B cell (primary cell): ENCODE results near the gene KCNN1. TPM values are rescaled to one million over a fixed set of nuclear protein-coding genes. Genes with fewer than 3 reads are reported as not detected.

Source experiments
- ATAC-seq: fragments of 200-7000 bp; cut with Tn5 transposase; one replicate; pipeline ENCODE4 v1.10.0; 2021; ENCODE audit warnings: low read depth, mild to moderate bottlenecking, moderate number of reproducible peaks, moderate library complexity
- CTCF ChIA-PET: fragments of 350-600 bp; sonication (Branson Sonifier 250); formaldehyde crosslinking; loops from one replicate; lab custom pipeline; 2021; ENCODE audit warnings: antibody characterized with exemption, inconsistent platforms; lab: Charles Lee
- POLR2A ChIA-PET: fragments of 350-600 bp; sonication (Branson Sonifier 250); formaldehyde crosslinking; loops from one replicate; lab custom pipeline; 2021; ENCODE audit warnings: antibody characterized with exemption; lab: Charles Lee
- DNase-seq: peaks from one replicate; pipeline ENCODE4 v3.0.0; 2013
- H2AFZ ChIP-seq: 2 replicates; pipeline ENCODE4 v1.6.1; 2012; ENCODE audit warnings: mild to moderate bottlenecking, low read depth, low read length; ENCODE audit not compliant: insufficient read depth, poor library complexity, severe bottlenecking
- H3K27ac ChIP-seq, 2 donors: 1 replicate in 1 of 2; 2 replicates in 1 of 2; pipeline ENCODE4 v1.5.1; 2012 to 2013; ENCODE audit warnings: low read length in 2 of 2, mild to moderate bottlenecking in 2 of 2, moderate library complexity in 1 of 2
- H3K27me3 ChIP-seq, 4 experiments: fragments of 200-600 bp in 1 of 4; sonication (generic) in 1 of 4; replicated peaks in 1 of 4; 1 replicate in 2 of 4; 2 replicates in 2 of 4; pipeline versions ENCODE4 v1.6.1 to v1.7.0; 2013 to 2016; ENCODE audit warnings: low read length in 3 of 4, mild to moderate bottlenecking in 2 of 4, mixed read lengths in 1 of 4, moderate library complexity in 1 of 4; ENCODE audit not compliant: insufficient read depth in 4 of 4, control insufficient read depth in 3 of 4; ENCODE audit errors: control extremely low read depth in 1 of 4
- H3K36me3 ChIP-seq, 2 experiments: replicated peaks in 1 of 2; 1 replicate in 1 of 2; 2 replicates in 1 of 2; pipeline versions ENCODE4 v1.6.1 to v1.7.1; 2013; ENCODE audit warnings: low read length in 1 of 2; ENCODE audit not compliant: insufficient read depth in 2 of 2, control insufficient read depth in 1 of 2; ENCODE audit errors: control extremely low read depth in 1 of 2, extremely low read depth in 1 of 2
- H3K4me1 ChIP-seq, 2 donors: fragments of 200-600 bp in 1 of 2; sonication (generic) in 1 of 2; 1 replicate in 1 of 2; 2 replicates in 1 of 2; pipeline versions ENCODE4 v1.5.1 to v1.6.1; 2013 to 2017; ENCODE audit warnings: low read length in 2 of 2; ENCODE audit not compliant: control insufficient read depth in 2 of 2, insufficient read depth in 2 of 2
- H3K4me2 ChIP-seq: replicated peaks from 2 replicates; pipeline ENCODE3; 2012; ENCODE audit warnings: mild to moderate bottlenecking, low read depth, low read length; ENCODE audit not compliant: poor library complexity, severe bottlenecking
- H3K4me3 ChIP-seq, 5 experiments: fragments of 200-600 bp in 1 of 5; sonication (generic) in 1 of 5; 1 replicate in 3 of 5; 2 replicates in 2 of 5; pipeline versions ENCODE4 v1.5.1 to v1.7.0; 2011 to 2016; ENCODE audit warnings: low read length in 4 of 5, mild to moderate bottlenecking in 4 of 5, low read depth in 2 of 5, control low read depth in 1 of 5, moderate library complexity in 1 of 5; ENCODE audit not compliant: insufficient read depth in 1 of 5; ENCODE audit errors: control extremely low read depth in 1 of 5, extremely low read depth in 1 of 5
- H3K79me2 ChIP-seq: fragments of 200-600 bp; sonication (generic); one replicate; pipeline ENCODE4 v1.6.0; 2016; ENCODE audit warnings: low read length; ENCODE audit not compliant: control insufficient read depth, insufficient read depth
- H3K9ac ChIP-seq: fragments of 200-600 bp; sonication (generic); 2 replicates; pipeline ENCODE4 v1.6.1; 2017; ENCODE audit warnings: mild to moderate bottlenecking, low read length, moderate library complexity
- H3K9me3 ChIP-seq, 3 donors: one replicate each; pipeline versions ENCODE4 v1.6.1 to v1.7.1; 2013; ENCODE audit warnings: low read length in 2 of 3; ENCODE audit not compliant: control insufficient read depth in 2 of 3, insufficient read depth in 1 of 3; ENCODE audit errors: control extremely low read depth in 1 of 3
- H4K20me1 ChIP-seq: 2 replicates; pipeline ENCODE4 v1.6.0; 2012; ENCODE audit warnings: mild to moderate bottlenecking, low read length; ENCODE audit not compliant: insufficient read depth, control insufficient read depth, poor library complexity, severe bottlenecking
- H3K27ac Mint-ChIP-seq: one replicate; pipeline ENCODE4 v1.8.0; 2021; ENCODE audit warnings: mixed read lengths
- H3K27me3 Mint-ChIP-seq: one replicate; pipeline ENCODE4 v1.8.0; 2021; ENCODE audit warnings: mixed read lengths
- H3K4me1 Mint-ChIP-seq: one replicate; pipeline ENCODE4 v1.8.0; 2021; ENCODE audit warnings: mixed read lengths
- H3K4me3 Mint-ChIP-seq: one replicate; pipeline ENCODE4 v1.8.0; 2021; ENCODE audit warnings: mixed read lengths
- H3K9me3 Mint-ChIP-seq: one replicate; pipeline ENCODE4 v1.8.0; 2022; ENCODE audit warnings: mixed read lengths; ENCODE audit not compliant: insufficient read depth
- EZH2 ChIP-seq: IDR thresholded peaks from 2 replicates; pipeline ENCODE4 v1.6.1; 2012; ENCODE audit warnings: borderline replicate concordance, low read depth, mild to moderate bottlenecking, moderate library complexity, low read length; ENCODE audit not compliant: insufficient read depth, poor library complexity, severe bottlenecking
- WGBS: methylation state at CpG from one replicate; pipeline ENCODE4 v1.1.5; 2013; ENCODE audit warnings: missing lambda C conversion rate; ENCODE audit not compliant: insufficient coverage; 5-methylcytosine and 5-hydroxymethylcytosine counted together
- intact Hi-C: fragments of 100-400 bp; cut with micrococcal nuclease; formaldehyde crosslinking; loops from one replicate; pipeline ENCODE4 v1.10.0; 2022
- polyA plus RNA-seq: library from polyadenylated mRNA; depleted of rRNA; stranded (reverse); fragments of >200 nt; gene quantifications from 2 replicates; pipeline ENCODE4 v1.2.3, GENCODE V29; 2012
- total RNA-seq, 2 donors: library from RNA; stranded (reverse); fragments of 120-200 nt in 1 of 2; gene quantifications; 1 replicate in 1 of 2; 2 replicates in 1 of 2; pipeline versions ENCODE4 v1.2.3 to v1.2.4, GENCODE V29; 2013 to 2022
- TF ChIP-seq, protein P1 (sequence below): fragments of 200-600 bp; IDR thresholded peaks from one replicate; pipeline ENCODE4 v1.8.0; 2022; ENCODE audit warnings: antibody characterized with exemption, mild to moderate bottlenecking

Gene KCNN1
- total and polyA plus RNA-seq, 2 donors (not counting 1 experiment from before 2014, with no cell fraction given): 0.04 TPM; not detected in 1

DNA sequence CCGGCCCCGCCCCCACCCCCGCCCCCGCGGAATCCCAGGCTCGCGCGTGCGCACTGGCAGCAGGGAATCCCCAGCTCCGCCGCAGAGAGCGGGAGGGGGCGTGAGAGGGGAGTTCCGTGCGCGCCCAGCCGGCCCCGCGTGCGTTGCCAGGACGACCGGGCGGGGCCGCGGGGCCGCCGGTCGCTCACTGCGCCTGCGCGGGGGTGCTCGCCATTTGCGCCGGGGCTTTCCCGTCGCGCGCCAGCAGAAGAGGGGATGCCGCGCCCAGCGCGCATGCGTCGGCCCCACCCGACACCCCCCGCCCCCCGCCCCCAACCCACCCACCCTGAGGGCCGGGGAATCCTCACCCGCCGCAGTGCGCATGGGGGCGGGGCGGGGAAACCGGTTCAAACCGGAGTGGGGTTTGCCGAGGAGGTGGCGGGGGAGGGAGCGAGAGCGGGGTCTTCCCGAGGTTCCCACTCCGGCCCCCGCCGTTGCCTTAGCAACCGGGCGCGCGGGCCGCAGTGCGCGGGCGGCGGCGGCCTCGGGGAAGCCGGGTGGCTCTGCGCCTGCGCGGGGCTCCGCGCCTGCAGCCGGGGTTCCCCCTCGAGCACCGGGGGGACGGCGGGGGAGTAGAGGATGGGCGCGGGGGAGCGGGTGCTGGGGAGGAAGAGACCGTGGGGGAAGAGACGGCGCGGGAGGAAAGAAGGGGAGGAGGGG is 18.9 kb upstream of the KCNN1 start:
- Histone ChIP-seq H2AFZ (peak overlapping the region; percentile 49), H3K4me2 (peak overlapping the region; percentile 95), H3K27me3 (peaks cover 0 to 40% (median 27%) of the 10 kb centered on the region in 4 experiments), H3K79me2 (no peaks in the 10 kb centered on the region), H4K20me1 (peaks cover 13% of the 10 kb centered on the region), H3K36me3 (no peaks in the 10 kb centered on the region), H3K9me3 (peaks cover 0 to 16% (median 0%) of the 10 kb centered on the region in 3 donors), H3K4me1 (peaks cover 53 to 61% of the 10 kb centered on the region in 2 donors), H3K9ac (peak overlapping the region; percentile 58), H3K27ac (peak overlapping the region; percentile 55 to 94), H3K4me3 (peak overlapping the region in 4 of 5 experiments; percentile 46 to 63 (median 58))
- peak; percentile 64 for ATAC-seq
- Mint-ChIP-seq H3K4me3 (peak overlapping the region; percentile 88), H3K27me3 (peaks cover 15% of the 10 kb centered on the region), H3K4me1 (peaks cover 53% of the 10 kb centered on the region), H3K9me3 (no peaks in the 10 kb centered on the region), H3K27ac (peak overlapping the region; percentile 56)
- ChIA-PET POLR2A (interaction anchor here (0.5 to 1.7 kb wide), 12 partner anchors 10 to 476 kb away, joined by 3 to 8 read pairs (median 3); partner anchors contain the start of genes ARRDC2, CCDC124, FCHO1 and JAK3), CTCF (interaction anchor here (1.2 to 8.7 kb wide), 5 partner anchors 9 to 111 kb away, joined by 6 to 117 read pairs (median 28); partner anchors contain the start of gene CCDC124)
- TF ChIP-seq EZH2: no peak
- TF ChIP-seq, protein P1, sequence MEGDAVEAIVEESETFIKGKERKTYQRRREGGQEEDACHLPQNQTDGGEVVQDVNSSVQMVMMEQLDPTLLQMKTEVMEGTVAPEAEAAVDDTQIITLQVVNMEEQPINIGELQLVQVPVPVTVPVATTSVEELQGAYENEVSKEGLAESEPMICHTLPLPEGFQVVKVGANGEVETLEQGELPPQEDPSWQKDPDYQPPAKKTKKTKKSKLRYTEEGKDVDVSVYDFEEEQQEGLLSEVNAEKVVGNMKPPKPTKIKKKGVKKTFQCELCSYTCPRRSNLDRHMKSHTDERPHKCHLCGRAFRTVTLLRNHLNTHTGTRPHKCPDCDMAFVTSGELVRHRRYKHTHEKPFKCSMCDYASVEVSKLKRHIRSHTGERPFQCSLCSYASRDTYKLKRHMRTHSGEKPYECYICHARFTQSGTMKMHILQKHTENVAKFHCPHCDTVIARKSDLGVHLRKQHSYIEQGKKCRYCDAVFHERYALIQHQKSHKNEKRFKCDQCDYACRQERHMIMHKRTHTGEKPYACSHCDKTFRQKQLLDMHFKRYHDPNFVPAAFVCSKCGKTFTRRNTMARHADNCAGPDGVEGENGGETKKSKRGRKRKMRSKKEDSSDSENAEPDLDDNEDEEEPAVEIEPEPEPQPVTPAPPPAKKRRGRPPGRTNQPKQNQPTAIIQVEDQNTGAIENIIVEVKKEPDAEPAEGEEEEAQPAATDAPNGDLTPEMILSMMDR: no peak
- peak; percentile 97 for DNase-seq
- WGBS: under 1% methylated on average over 57 of the region's 92 CpGs
- intact Hi-C loops: loop anchor here (5.0 kb wide), 1 partner anchor 149 kb away; the partner anchor contains the start of gene MAST3
